Subcutaneous abdominal adipose tissue (tissue), 5 donors: ENCODE measurements around the gene ULK1.

Source experiments
- H3K27ac ChIP-seq: one replicate; pipeline ENCODE4 v1.7.0; 2013; ENCODE audit warnings: low read depth, mild to moderate bottlenecking, inconsistent platforms, low read length, moderate library complexity
- H3K27me3 ChIP-seq, 5 donors: one replicate each; pipeline ENCODE4 v1.7.0; 2013; ENCODE audit warnings: low read length in 5 of 5, inconsistent platforms in 1 of 5; ENCODE audit not compliant: control insufficient read depth in 5 of 5, insufficient read depth in 4 of 5
- H3K36me3 ChIP-seq, 5 donors: one replicate each; pipeline ENCODE4 v1.7.0; 2013; ENCODE audit warnings: low read length in 5 of 5; ENCODE audit not compliant: control insufficient read depth in 5 of 5, insufficient read depth in 5 of 5
- H3K4me1 ChIP-seq, 5 donors: one replicate each; pipeline ENCODE4 v1.7.0; 2013; ENCODE audit warnings: low read length in 5 of 5, mild to moderate bottlenecking in 3 of 5, moderate library complexity in 1 of 5; ENCODE audit not compliant: control insufficient read depth in 5 of 5, insufficient read depth in 5 of 5
- H3K4me3 ChIP-seq, 5 donors: one replicate each; pipeline ENCODE4 v1.7.0; 2013; ENCODE audit warnings: low read length in 5 of 5, low read depth in 1 of 5
- H3K9ac ChIP-seq, 5 donors: one replicate each; pipeline ENCODE4 v1.7.0; 2013; ENCODE audit warnings: low read length in 5 of 5, mild to moderate bottlenecking in 4 of 5, moderate library complexity in 3 of 5
- H3K9me3 ChIP-seq, 5 donors: one replicate each; pipeline ENCODE4 v1.7.0; 2013; ENCODE audit warnings: low read length in 5 of 5; ENCODE audit not compliant: control insufficient read depth in 5 of 5
- donor health status: healthy.
- donor health status: healthy.
- donor health status: healthy.
- donor health status: healthy.
- donor health status: healthy.

The ULK1 gene

DNA sequence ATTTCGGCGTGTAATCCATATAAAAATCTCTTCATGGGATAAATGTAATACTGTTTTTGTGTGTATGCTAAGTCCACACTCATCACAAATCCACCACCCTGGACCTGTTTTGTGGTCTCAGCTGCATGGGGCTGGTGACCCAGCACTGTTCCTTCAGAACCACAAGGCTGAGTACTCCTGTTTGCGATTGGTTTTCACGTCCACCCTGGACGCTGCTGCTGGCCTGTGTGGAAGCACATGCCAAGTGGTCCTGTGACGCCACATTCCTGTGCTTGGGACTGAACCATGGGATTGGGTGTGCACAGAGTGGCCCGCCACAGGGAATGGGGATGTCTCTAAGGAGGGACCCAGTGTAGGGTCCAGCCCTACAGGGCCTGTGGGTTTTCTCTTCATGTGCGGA is 39.0 kb downstream of the ULK1 start:
- H3K36me3 ChIP-seq: peaks cover 0 to 43% (median 34%) of the 10 kb centered on the region in 5 donors
- no peak overlapping the region for H3K9ac ChIP-seq
- H3K27me3 ChIP-seq: no peaks in the 10 kb centered on the region
- no peaks in the 10 kb centered on the region for H3K9me3 ChIP-seq
- peaks cover 0 to 19% (median 16%) of the 10 kb centered on the region in 5 donors for H3K4me1 ChIP-seq
- no peak overlapping the region for H3K4me3 ChIP-seq
- H3K27ac ChIP-seq: no peak overlapping the region

DNA sequence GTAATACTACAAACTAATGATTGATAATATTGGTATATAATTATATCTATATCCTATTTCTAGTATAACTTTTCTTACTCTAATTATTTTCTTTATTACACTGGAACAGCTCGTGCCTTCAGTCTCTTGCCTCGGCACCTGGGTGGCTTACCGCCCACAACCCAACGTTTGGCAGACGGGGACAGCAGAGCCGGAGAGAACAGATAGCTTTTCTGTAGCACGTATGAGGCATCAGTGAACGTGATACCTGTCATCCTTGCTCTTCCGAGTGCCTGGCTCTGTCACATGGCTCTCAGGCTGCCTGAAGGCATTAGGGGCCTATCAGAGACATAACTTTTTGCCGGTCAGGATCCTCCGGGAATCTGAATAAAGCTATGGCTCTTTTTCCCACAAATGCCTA is 40.1 kb downstream of the ULK1 start:
- Histone ChIP-seq H3K27ac (no peak overlapping the region), H3K36me3 (peaks cover 0 to 50% (median 40%) of the 10 kb centered on the region in 5 donors), H3K4me1 (peaks cover 0 to 12% (median 11%) of the 10 kb centered on the region in 5 donors), H3K4me3 (no peak overlapping the region), H3K27me3 (no peaks in the 10 kb centered on the region), H3K9me3 (no peaks in the 10 kb centered on the region), H3K9ac (no peak overlapping the region)

DNA sequence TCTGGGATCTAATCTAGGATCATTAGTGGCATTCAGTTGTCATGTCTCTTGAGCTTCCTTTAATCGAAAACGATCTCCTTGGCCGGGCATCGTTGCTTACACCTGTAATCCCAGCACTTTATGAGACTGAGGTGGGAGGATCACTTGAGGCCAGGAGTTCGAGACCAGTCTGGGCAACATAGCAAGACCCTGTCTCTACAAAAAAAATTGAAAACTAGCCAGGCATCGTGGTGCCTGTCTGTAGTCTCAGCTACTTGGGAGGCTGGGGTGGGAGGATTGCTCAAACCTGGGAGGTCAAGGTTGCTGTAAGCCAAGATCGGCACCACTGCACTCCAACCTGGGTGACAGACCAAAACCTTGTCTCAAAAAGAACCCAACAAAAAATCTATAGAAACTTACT is 43.7 kb downstream of the ULK1 start:
- no peak overlapping the region for H3K9ac ChIP-seq
- H3K36me3 ChIP-seq: peaks cover 0 to 64% (median 49%) of the 10 kb centered on the region in 5 donors
- H3K27ac ChIP-seq: no peak overlapping the region
- no peak overlapping the region for H3K4me3 ChIP-seq
- no peaks in the 10 kb centered on the region for H3K4me1 ChIP-seq
- H3K9me3 ChIP-seq: no peaks in the 10 kb centered on the region
- H3K27me3 ChIP-seq: no peaks in the 10 kb centered on the region

DNA sequence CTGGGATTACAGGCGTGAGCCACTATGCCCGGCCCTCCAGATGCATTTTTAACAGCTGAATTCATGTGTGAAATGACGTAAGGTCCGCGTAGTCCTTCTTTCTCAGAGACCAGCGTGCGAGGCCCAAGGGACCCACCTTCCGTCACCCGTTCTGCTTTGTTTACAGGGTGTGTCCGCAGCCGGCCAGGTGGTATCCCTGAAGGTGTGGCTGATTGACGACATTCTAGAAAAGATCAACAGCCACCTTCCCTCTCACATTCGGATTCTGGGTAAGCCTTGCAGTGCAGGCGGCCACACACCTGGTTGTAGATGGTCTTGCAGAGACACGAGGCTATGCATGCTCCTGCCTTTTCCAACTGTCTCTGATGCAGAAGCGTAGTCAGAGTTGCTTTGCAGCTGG is 44.6 kb downstream of the ULK1 start:
- peaks cover 0 to 64% (median 48%) of the 10 kb centered on the region in 5 donors for H3K36me3 ChIP-seq
- no peaks in the 10 kb centered on the region for H3K27me3 ChIP-seq
- H3K9ac ChIP-seq: no peak overlapping the region
- H3K9me3 ChIP-seq: no peaks in the 10 kb centered on the region
- H3K27ac ChIP-seq: no peak overlapping the region
- no peak overlapping the region for H3K4me3 ChIP-seq
- H3K4me1 ChIP-seq: no peaks in the 10 kb centered on the region

- no peak overlapping the region for H3K9ac ChIP-seq
- H3K4me3 ChIP-seq: no peak overlapping the region
- no peaks in the 10 kb centered on the region for H3K4me1 ChIP-seq
- H3K27me3 ChIP-seq: no peaks in the 10 kb centered on the region
- no peak overlapping the region for H3K27ac ChIP-seq
- H3K9me3 ChIP-seq: no peaks in the 10 kb centered on the region
- peaks cover 0 to 61% (median 42%) of the 10 kb centered on the region in 5 donors for H3K36me3 ChIP-seq
These were observed 45.7 kb downstream of the ULK1 start for GRCh38 chr12:131940141-131940547.

DNA sequence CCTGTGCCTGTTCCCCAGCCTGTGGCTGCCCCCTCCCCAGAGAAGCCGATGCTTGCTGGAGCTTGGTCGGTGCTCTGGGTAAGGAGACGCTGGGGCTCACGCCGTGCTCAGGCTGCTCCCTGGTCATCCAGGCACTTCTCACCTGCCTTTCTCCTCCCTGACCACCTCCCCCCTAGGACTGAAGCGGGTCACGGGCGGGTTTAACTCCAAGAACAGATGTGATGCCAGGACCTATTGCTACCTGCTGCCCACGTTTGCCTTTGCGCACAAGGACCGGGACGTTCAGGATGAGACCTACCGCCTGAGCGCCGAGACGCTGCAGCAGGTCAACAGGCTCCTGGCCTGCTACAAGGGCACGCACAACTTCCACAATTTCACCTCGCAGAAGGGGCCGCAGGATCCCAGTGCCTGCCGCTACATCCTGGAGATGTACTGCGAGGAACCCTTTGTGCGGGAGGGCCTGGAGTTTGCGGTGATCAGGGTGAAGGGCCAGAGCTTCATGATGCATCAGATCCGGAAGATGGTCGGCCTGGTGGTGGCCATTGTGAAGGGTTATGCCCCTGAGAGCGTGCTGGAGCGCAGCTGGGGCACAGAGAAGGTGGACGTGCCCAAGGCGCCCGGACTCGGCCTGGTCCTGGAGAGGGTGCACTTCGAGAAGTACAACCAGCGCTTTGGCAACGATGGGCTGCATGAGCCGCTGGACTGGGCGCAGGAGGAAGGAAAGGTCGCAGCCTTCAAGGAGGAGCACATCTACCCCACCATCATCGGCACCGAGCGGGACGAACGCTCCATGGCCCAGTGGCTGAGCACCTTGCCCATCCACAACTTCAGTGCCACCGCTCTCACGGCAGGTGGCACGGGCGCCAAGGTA is 46.9 kb downstream of the ULK1 start:
- no peaks in the 10 kb centered on the region for H3K4me1 ChIP-seq
- no peak overlapping the region for H3K27ac ChIP-seq
- no peaks in the 10 kb centered on the region for H3K27me3 ChIP-seq
- H3K4me3 ChIP-seq: no peak overlapping the region
- no peak overlapping the region for H3K9ac ChIP-seq
- peaks cover 0 to 57% (median 41%) of the 10 kb centered on the region in 5 donors for H3K36me3 ChIP-seq
- no peaks in the 10 kb centered on the region for H3K9me3 ChIP-seq

GRCh38 chr12:131941987-131942341 is 47.5 kb downstream of the ULK1 start:
- Histone ChIP-seq H3K36me3 (peaks cover 0 to 52% (median 41%) of the 10 kb centered on the region in 5 donors), H3K9me3 (no peaks in the 10 kb centered on the region), H3K27me3 (no peaks in the 10 kb centered on the region), H3K9ac (no peak overlapping the region), H3K4me3 (no peak overlapping the region), H3K27ac (no peak overlapping the region), H3K4me1 (no peaks in the 10 kb centered on the region)

DNA sequence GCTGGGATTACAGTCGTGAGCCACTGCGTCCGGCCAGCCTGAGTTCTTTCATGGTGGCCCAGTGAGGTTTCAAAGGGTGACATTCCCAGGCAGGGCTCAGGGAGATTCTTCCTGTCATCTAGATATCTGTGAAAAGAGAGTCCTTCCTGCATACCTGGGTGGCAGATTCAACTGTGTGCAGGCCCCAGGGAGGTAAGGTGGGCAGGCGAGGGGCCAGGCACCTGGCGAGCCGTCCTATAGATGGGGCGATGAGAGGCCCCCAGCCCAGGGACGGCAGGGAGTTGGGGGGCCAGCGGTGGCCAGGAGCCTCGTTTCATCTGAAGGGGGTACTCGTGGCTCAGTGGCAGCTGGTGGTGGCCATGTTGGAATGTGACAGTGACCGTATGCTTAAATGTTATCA is 48.2 kb downstream of the ULK1 start:
- Histone ChIP-seq H3K4me1 (peaks cover 0 to 2% (median 0%) of the 10 kb centered on the region in 5 donors), H3K27me3 (no peaks in the 10 kb centered on the region), H3K27ac (no peak overlapping the region), H3K36me3 (peaks cover 0 to 52% (median 41%) of the 10 kb centered on the region in 5 donors), H3K4me3 (no peak overlapping the region), H3K9me3 (no peaks in the 10 kb centered on the region), H3K9ac (no peak overlapping the region)

DNA sequence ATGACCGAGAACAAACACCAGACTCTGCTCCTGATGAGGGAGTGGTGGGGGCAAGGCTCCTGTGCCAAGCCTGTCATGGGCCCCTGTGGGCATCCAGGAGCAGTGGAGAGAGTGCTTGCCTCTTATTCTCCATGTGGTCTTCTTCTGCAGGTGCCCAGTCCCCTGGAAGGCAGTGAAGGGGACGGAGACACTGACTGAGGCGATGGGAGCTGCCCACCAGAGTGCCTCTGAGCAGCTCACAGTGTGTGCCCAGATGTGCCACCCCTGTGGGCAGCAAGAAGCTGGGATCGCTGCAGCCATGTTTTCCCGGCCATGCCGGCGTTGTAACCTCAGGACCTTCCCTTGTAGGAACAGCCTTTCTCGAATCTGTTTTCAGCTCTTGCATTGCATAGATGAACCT is 49.0 kb downstream of the ULK1 start:
- H3K36me3 ChIP-seq: peaks cover 0 to 52% (median 41%) of the 10 kb centered on the region in 5 donors
- H3K4me1 ChIP-seq: peaks cover 0 to 3% (median 0%) of the 10 kb centered on the region in 5 donors
- no peaks in the 10 kb centered on the region for H3K27me3 ChIP-seq
- H3K27ac ChIP-seq: no peak overlapping the region
- no peak overlapping the region for H3K9ac ChIP-seq
- H3K9me3 ChIP-seq: no peaks in the 10 kb centered on the region
- no peak overlapping the region for H3K4me3 ChIP-seq

- no peak overlapping the region for H3K9ac ChIP-seq
- peaks cover 0 to 3% (median under 1%) of the 10 kb centered on the region in 5 donors for H3K4me1 ChIP-seq
- no peaks in the 10 kb centered on the region for H3K27me3 ChIP-seq
- H3K27ac ChIP-seq: no peak overlapping the region
- no peak overlapping the region for H3K4me3 ChIP-seq
- H3K9me3 ChIP-seq: no peaks in the 10 kb centered on the region
- peaks cover 0 to 51% (median 41%) of the 10 kb centered on the region in 5 donors for H3K36me3 ChIP-seq
These were observed 49.5 kb downstream of the ULK1 start for GRCh38 chr12:131943876-131944275.
